ENCODE results near the gene KLHL20.

KLHL20 gene

DNA sequence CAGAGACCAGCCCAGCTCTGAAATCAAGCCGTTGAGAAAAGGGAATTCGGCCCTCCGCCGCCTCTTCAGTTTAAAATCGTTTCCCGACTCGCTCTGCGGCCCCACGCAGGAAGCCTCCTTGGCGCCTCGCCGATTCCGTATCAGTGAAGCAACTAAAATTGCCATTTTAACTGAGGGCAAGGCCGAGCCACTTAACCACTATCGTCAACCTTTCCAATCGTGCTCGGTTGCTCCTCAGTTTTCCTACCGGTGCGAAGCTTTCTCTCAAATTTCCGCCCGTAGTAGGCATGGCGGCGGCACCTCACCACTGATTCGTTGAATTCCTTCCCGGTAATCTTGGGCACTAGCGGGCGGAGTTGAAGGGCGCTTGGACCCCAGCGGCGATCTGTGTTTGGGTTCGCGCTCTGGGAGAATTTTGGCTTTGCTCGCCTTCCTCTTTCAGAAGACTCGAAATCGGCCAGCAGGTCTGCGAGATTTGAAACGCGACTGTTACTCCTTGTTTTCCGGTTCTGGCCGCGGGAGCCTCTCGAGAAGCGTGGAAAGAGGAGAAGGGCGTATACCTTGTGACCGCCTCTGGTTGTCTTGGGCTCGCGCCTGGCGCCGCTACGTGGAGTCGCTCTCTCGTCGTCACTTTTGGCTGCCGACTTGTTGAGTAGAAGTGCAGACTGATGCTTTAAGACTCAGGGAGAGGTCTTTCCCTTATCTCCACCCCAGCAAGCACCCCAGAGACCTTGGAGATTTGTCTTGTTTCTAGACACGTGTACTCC is 109.7 kb downstream of the KLHL20 start, which contains the start of the genes CENPL and DARS2:
TSS of gene CENPL (minus strand) at position 569 of the 767 bp plus-strand sequence. CDS start 13,584 bp downstream, outside the sequence.
TSS of gene DARS2 (plus strand) at position 359 of the 767 bp plus-strand sequence. CDS start 557 bp downstream, outside the sequence.
- peak; percentile 90 for DNase-seq (ENCODE audit: insufficient read length, low spot score)
- peak; percentile 66 for FAIRE-seq

DNA sequence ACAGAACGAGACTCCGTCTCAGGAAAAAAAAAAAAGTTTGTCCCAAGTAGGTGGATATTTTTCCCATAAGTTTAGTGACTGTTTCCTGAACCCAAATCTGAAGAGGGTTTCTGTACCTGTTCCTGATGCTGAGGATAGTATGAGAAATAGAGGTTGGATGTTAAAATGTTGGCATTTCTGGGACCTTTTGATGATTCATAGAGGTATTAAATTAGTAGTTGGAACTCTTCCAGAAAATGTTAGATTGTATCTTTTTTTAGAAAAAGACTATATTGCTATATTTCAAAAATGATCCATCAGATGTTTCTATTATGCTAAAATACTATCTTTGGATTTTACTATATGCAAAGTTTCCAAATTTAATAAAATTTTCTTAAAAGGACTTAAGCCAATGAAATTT is 112.8 kb downstream of the KLHL20 start:
- no peak for FAIRE-seq
- DNase-seq (ENCODE audit: insufficient read length, low spot score), result no peak

DNA sequence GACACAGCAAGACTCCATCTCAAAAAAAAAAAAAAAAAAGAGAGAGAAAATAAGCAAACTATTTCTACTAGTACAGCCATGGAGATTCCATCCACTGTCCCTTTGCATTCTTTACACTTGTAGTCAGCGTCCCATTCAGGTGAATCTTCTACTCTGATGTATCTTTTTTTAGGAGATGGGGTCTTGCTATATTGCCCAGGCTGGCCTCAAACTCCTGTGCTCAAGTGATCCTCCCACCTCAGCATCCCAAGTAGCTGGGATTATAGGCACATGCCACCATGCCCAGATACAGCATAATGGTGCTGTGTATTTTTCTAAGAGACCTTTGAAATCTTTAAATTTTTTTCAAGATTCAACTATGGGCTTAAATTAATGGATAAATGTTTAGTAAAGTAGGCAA is 118.0 kb downstream of the KLHL20 start:
- DNase-seq (ENCODE audit: insufficient read length, low spot score) (no peak), FAIRE-seq (no peak)

Data from HTR-8/SVneo (cell line).